HG03135 (cell line): ENCODE data around the gene CLEC7A.

Experiments used
- ATAC-seq: cut with Tn5 transposase; IDR thresholded peaks from one replicate; pipeline ENCODE4 v1.9.1; 2021; ENCODE audit warnings: mild to moderate bottlenecking, moderate library complexity; ENCODE audit not compliant: unreplicated experiment

CLEC7A gene

GRCh38 chr12:10097521-10097920, 32.5 kb downstream of the CLEC7A start:
- ATAC-seq = no peak

GRCh38 chr12:10095971-10096370, 34.0 kb downstream of the CLEC7A start:
- no peak for ATAC-seq

GRCh38 chr12:10094646-10095395, 35.2 kb downstream of the CLEC7A start:
- no peak for ATAC-seq

- no peak for ATAC-seq
Measured at GRCh38 chr12:10088955-10089900, 40.8 kb downstream of the CLEC7A start.

GRCh38 chr12:10088031-10088430, 42.0 kb downstream of the CLEC7A start:
- no peak for ATAC-seq

- ATAC-seq = no peak
Measured at GRCh38 chr12:10086387-10086786, 43.6 kb downstream of the CLEC7A start.

GRCh38 chr12:10084733-10085132, 45.3 kb downstream of the CLEC7A start:
- no peak for ATAC-seq

- ATAC-seq = no peak
Measured at GRCh38 chr12:10082117-10082874, 47.7 kb downstream of the CLEC7A start.

- no peak for ATAC-seq
Measured at GRCh38 chr12:10075451-10075850, 54.5 kb downstream of the CLEC7A start.

- no peak for ATAC-seq
Measured at GRCh38 chr12:10073261-10073660, 56.7 kb downstream of the CLEC7A start.

- no peak for ATAC-seq
Measured at GRCh38 chr12:10072131-10072530, 57.9 kb downstream of the CLEC7A start.

- no peak for ATAC-seq
Measured at GRCh38 chr12:10070380-10070779, 59.6 kb downstream of the CLEC7A start.

GRCh38 chr12:10069976-10070375, 60.0 kb downstream of the CLEC7A start:
- no peak for ATAC-seq

- ATAC-seq = no peak
Measured at GRCh38 chr12:10069099-10069498, 60.9 kb downstream of the CLEC7A start.

GRCh38 chr12:10068644-10069043, 61.4 kb downstream of the CLEC7A start:
- ATAC-seq = no peak

GRCh38 chr12:10067942-10068341, 62.1 kb downstream of the CLEC7A start:
- no peak for ATAC-seq

GRCh38 chr12:10067264-10067663, 62.7 kb downstream of the CLEC7A start:
- no peak for ATAC-seq
